ENCODE measurements around the gene TTLL11. TPM values are rescaled to one million over a fixed set of nuclear protein-coding genes. Genes with fewer than 3 reads are reported as not detected.

The TTLL11 gene
- total RNA-seq, 4 donors from 2014 or later: 12.3 to 20.5 (median 15.3) TPM

- DNase-seq (no peak), ATAC-seq (no peak)
- intact Hi-C loops (cut with DNase I; ENCODE audit: low total_unique reads): no loop called here
- peak overlapping the region in 1 of 4 donors; percentile 11 for H3K27ac ChIP-seq
- no peak for TF ChIP-seq CTCF (IDR thresholded peaks at IDR 0.05 in 4 of 5, conservative IDR thresholded peaks at IDR 0.05 in 1 of 5)
- TF ChIP-seq POLR2A (IDR thresholded peaks at IDR 0.05): no peak
- peaks cover 23 to 27% of the 10 kb centered on the region in 2 donors for H3K4me1 ChIP-seq
- H3K36me3 ChIP-seq: no peaks in the 10 kb centered on the region
- no peak overlapping the region for H3K4me3 ChIP-seq
- H3K27me3 ChIP-seq: no peaks in the 10 kb centered on the region
- H3K9me3 ChIP-seq: no peaks in the 10 kb centered on the region
- in situ Hi-C loops (cut with MboI; ENCODE audit: low sequenced_read_pairs in 4 of 4): no loop called here
Observed at GRCh38 chr9:121901616-121902015, 191.5 kb downstream of the TTLL11 start.

- no peak overlapping the region for H3K4me3 ChIP-seq
- no peak for TF ChIP-seq CTCF (IDR thresholded peaks at IDR 0.05 in 4 of 5, conservative IDR thresholded peaks at IDR 0.05 in 1 of 5)
- no peak for TF ChIP-seq POLR2A (IDR thresholded peaks at IDR 0.05)
- in situ Hi-C loops (cut with MboI; ENCODE audit: low sequenced_read_pairs in 4 of 4) (no loop called here), intact Hi-C loops (cut with DNase I; ENCODE audit: low total_unique reads) (no loop called here)
- H3K4me1 ChIP-seq: peaks cover 20 to 27% of the 10 kb centered on the region in 2 donors
- ATAC-seq: no peak
- H3K36me3 ChIP-seq: no peaks in the 10 kb centered on the region
- H3K27ac ChIP-seq: no peak overlapping the region
- no peaks in the 10 kb centered on the region for H3K9me3 ChIP-seq
- DNase-seq: no peak
- H3K27me3 ChIP-seq: no peaks in the 10 kb centered on the region
Observed at GRCh38 chr9:121900163-121900562, 192.9 kb downstream of the TTLL11 start.

- intact Hi-C loops (cut with DNase I; ENCODE audit: low total_unique reads): no loop called here
- Histone ChIP-seq H3K36me3 (no peaks in the 10 kb centered on the region), H3K27ac (no peak overlapping the region), H3K9me3 (no peaks in the 10 kb centered on the region), H3K27me3 (no peaks in the 10 kb centered on the region), H3K4me1 (peaks cover 8 to 15% of the 10 kb centered on the region in 2 donors), H3K4me3 (no peak overlapping the region)
- DNase-seq (no peak), ATAC-seq (no peak)
- in situ Hi-C loops (cut with MboI; ENCODE audit: low sequenced_read_pairs in 4 of 4): no loop called here
- TF ChIP-seq POLR2A (IDR thresholded peaks at IDR 0.05) (no peak), CTCF (IDR thresholded peaks at IDR 0.05 in 4 of 5, conservative IDR thresholded peaks at IDR 0.05 in 1 of 5) (no peak)
Observed at GRCh38 chr9:121898856-121899255, 194.3 kb downstream of the TTLL11 start.

GRCh38 chr9:121897140-121897539, 196.0 kb downstream of the TTLL11 start:
- intact Hi-C loops (cut with DNase I; ENCODE audit: low total_unique reads) (no loop called here), in situ Hi-C loops (cut with MboI; ENCODE audit: low sequenced_read_pairs in 4 of 4) (no loop called here)
- ATAC-seq: no peak
- Histone ChIP-seq H3K36me3 (no peaks in the 10 kb centered on the region), H3K27ac (no peak overlapping the region), H3K9me3 (no peaks in the 10 kb centered on the region), H3K27me3 (no peaks in the 10 kb centered on the region), H3K4me3 (no peak overlapping the region), H3K4me1 (peaks cover 4 to 7% of the 10 kb centered on the region in 2 donors)
- DNase-seq: no peak
- TF ChIP-seq POLR2A (IDR thresholded peaks at IDR 0.05) (no peak), CTCF (IDR thresholded peaks at IDR 0.05 in 4 of 5, conservative IDR thresholded peaks at IDR 0.05 in 1 of 5) (no peak)

- no peaks in the 10 kb centered on the region for H3K9me3 ChIP-seq
- H3K4me3 ChIP-seq: no peak overlapping the region
- no peak overlapping the region for H3K27ac ChIP-seq
- intact Hi-C loops (cut with DNase I; ENCODE audit: low total_unique reads) (no loop called here), in situ Hi-C loops (cut with MboI; ENCODE audit: low sequenced_read_pairs in 4 of 4) (no loop called here)
- peaks cover 4 to 8% of the 10 kb centered on the region in 2 donors for H3K4me1 ChIP-seq
- no peak for DNase-seq
- no peak for ATAC-seq
- no peak for TF ChIP-seq POLR2A (IDR thresholded peaks at IDR 0.05)
- TF ChIP-seq CTCF (IDR thresholded peaks at IDR 0.05 in 4 of 5, conservative IDR thresholded peaks at IDR 0.05 in 1 of 5): no peak
- no peaks in the 10 kb centered on the region for H3K36me3 ChIP-seq
- no peaks in the 10 kb centered on the region for H3K27me3 ChIP-seq
Observed at GRCh38 chr9:121896545-121896943, 196.6 kb downstream of the TTLL11 start.
